Epithelial cell of proximal tubule (primary cell): ENCODE data around the gene CYSTM1. TPM values are rescaled to one million over a fixed set of nuclear protein-coding genes. Genes with fewer than 3 reads are reported as not detected.
A peak's percentile ranks its signal among the peaks of the same experiment; 100 is the strongest.

ENCODE experiments used
- DNase-seq: peaks from one replicate; pipeline ENCODE4 v3.0.0-alpha.2; 2011; ENCODE audit warnings: low read depth
- H3K4me3 ChIP-seq: 2 replicates; pipeline ENCODE4 v1.5.1; 2011; ENCODE audit warnings: low read depth, mild to moderate bottlenecking, low read length
- CTCF ChIP-seq: conservative IDR thresholded peaks from 2 replicates; pipeline ENCODE4 v1.5.1; 2012; ENCODE audit warnings: low read depth, mild to moderate bottlenecking, low read length
- total RNA-seq: library from RNA; depleted of rRNA; stranded (reverse); fragments of >200 nt; gene quantifications from 2 replicates; pipeline ENCODE4 v1.2.3, GENCODE V29; 2015

CYSTM1 gene
- total RNA-seq, 1 donor from 2014 or later = 161 TPM

- H3K4me3 ChIP-seq = no peak overlapping the region
- no peak for TF ChIP-seq CTCF
- DNase-seq = no peak
These were observed 32.1 kb upstream of the CYSTM1 start for GRCh38 chr5:140142856-140143255.

GRCh38 chr5:140143521-140144258 is 31.3 kb upstream of the CYSTM1 start:
- no peak for DNase-seq
- no peak for TF ChIP-seq CTCF
- H3K4me3 ChIP-seq = no peak overlapping the region

- no peak for DNase-seq
- no peak overlapping the region for H3K4me3 ChIP-seq
- TF ChIP-seq CTCF = no peak
These were observed 29.7 kb upstream of the CYSTM1 start for GRCh38 chr5:140145256-140145655.

GRCh38 chr5:140145818-140146522 is 29.0 kb upstream of the CYSTM1 start:
- TF ChIP-seq CTCF = peak; percentile 61
- no peak for DNase-seq
- H3K4me3 ChIP-seq = peak overlapping the region; percentile 61

- DNase-seq = no peak
- H3K4me3 ChIP-seq = peak overlapping the region; percentile 61
- no peak for TF ChIP-seq CTCF
These were observed 28.5 kb upstream of the CYSTM1 start for GRCh38 chr5:140146523-140146842.

- DNase-seq = no peak
- H3K4me3 ChIP-seq = no peak overlapping the region
- no peak for TF ChIP-seq CTCF
These were observed 27.5 kb upstream of the CYSTM1 start for GRCh38 chr5:140147460-140147859.

GRCh38 chr5:140148508-140148907 is 26.5 kb upstream of the CYSTM1 start:
- no peak for DNase-seq
- peak; percentile 23 for TF ChIP-seq CTCF
- H3K4me3 ChIP-seq = no peak overlapping the region
